GM23338 (cell line): ENCODE measurements around the gene TMEM141. TPM values are rescaled to one million over a fixed set of nuclear protein-coding genes. Genes with fewer than 3 reads are reported as not detected.

ENCODE experiments used
- ATAC-seq: fragments of 200-7000 bp; cut with Tn5 transposase; 3 replicates; pipeline ENCODE4 v1.9.1; 2020
- DNase-seq: peaks from one replicate; pipeline ENCODE4 v3.0.0-alpha.2; 2015; ENCODE audit warnings: low spot score
- H2AFZ ChIP-seq: fragments of 200-600 bp; sonication (generic); 2 replicates; pipeline ENCODE4 v1.8.0; 2016; ENCODE audit warnings: antibody characterized with exemption, mild to moderate bottlenecking, moderate library complexity
- H3F3A ChIP-seq: fragments of 200-600 bp; sonication (generic); replicated peaks from 2 replicates; pipeline ENCODE4 v1.8.0; 2017; ENCODE audit warnings: antibody characterized with exemption, mixed run types, low read depth
- H3K27ac ChIP-seq: fragments of 200-600 bp; sonication (generic); 2 replicates; pipeline ENCODE4 v1.6.1; 2016; ENCODE audit warnings: low read depth
- H3K27me3 ChIP-seq: fragments of 200-600 bp; sonication (generic); 2 replicates; pipeline ENCODE4 v1.8.0; 2016; ENCODE audit warnings: mild to moderate bottlenecking, mixed run types, moderate library complexity; ENCODE audit not compliant: insufficient read depth
- H3K36me3 ChIP-seq: fragments of 200-600 bp; sonication (generic); 2 replicates; pipeline ENCODE4 v1.8.0; 2016; ENCODE audit warnings: mild to moderate bottlenecking; ENCODE audit not compliant: insufficient read depth
- H3K4me1 ChIP-seq: fragments of 200-600 bp; sonication (generic); 2 replicates; pipeline ENCODE4 v1.8.0; 2016; ENCODE audit warnings: mild to moderate bottlenecking, moderate library complexity; ENCODE audit not compliant: insufficient read depth
- H3K4me2 ChIP-seq: fragments of 200-600 bp; sonication (generic); 2 replicates; pipeline ENCODE4 v1.7.1; 2017; ENCODE audit warnings: mixed run types
- H3K4me3 ChIP-seq: fragments of 200-600 bp; sonication (generic); 2 replicates; pipeline ENCODE4 v1.6.1; 2016; ENCODE audit warnings: mixed run types
- H3K79me2 ChIP-seq: fragments of 200-600 bp; sonication (generic); replicated peaks from 2 replicates; pipeline ENCODE4 v1.8.0; 2017; ENCODE audit warnings: mild to moderate bottlenecking; ENCODE audit not compliant: insufficient read depth
- H3K9me2 ChIP-seq: fragments of 200-600 bp; sonication (generic); 2 replicates; pipeline ENCODE4 v1.8.0; 2017; ENCODE audit not compliant: insufficient read depth
- H4K20me1 ChIP-seq: fragments of 200-600 bp; sonication (generic); replicated peaks from 2 replicates; pipeline ENCODE4 v1.8.0; 2017; ENCODE audit warnings: mild to moderate bottlenecking; ENCODE audit not compliant: insufficient read depth
- H3K27ac Mint-ChIP-seq: 2 replicates; pipeline ENCODE4 v1.8.0; 2020; ENCODE audit warnings: inconsistent platforms, mild to moderate bottlenecking, moderate library complexity, mixed read lengths
- H3K27me3 Mint-ChIP-seq: 3 replicates; pipeline ENCODE4 v1.8.0; 2022; ENCODE audit warnings: low read depth, mild to moderate bottlenecking, moderate library complexity, mixed read lengths, inconsistent platforms; ENCODE audit not compliant: insufficient read depth, poor library complexity
- H3K36me3 Mint-ChIP-seq: 3 replicates; pipeline ENCODE4 v1.8.0; 2021; ENCODE audit warnings: low read depth, mild to moderate bottlenecking, inconsistent platforms, moderate library complexity, mixed read lengths
- H3K4me1 Mint-ChIP-seq: 3 replicates; pipeline ENCODE4 v1.8.0; 2020; ENCODE audit warnings: mild to moderate bottlenecking, inconsistent platforms, mixed read lengths
- H3K4me3 Mint-ChIP-seq: 3 replicates; pipeline ENCODE4 v1.8.0; 2021; ENCODE audit warnings: moderate library complexity, mild to moderate bottlenecking, inconsistent platforms, mixed read lengths
- H3K9me3 Mint-ChIP-seq: 3 replicates; pipeline ENCODE4 v1.8.0; 2020; ENCODE audit warnings: moderate library complexity, mild to moderate bottlenecking, inconsistent platforms, mixed read lengths
- CREB1 ChIP-seq: fragments of 250-450 bp; sonication (Bioruptor Pico); IDR thresholded peaks from 2 replicates; pipeline ENCODE4 v1.5.0; 2020; ENCODE audit warnings: low read depth, mild to moderate bottlenecking, moderate library complexity
- CTCF ChIP-seq, 2 experiments: fragments of 200-600 bp in 1 of 2; sonication (generic) in 1 of 2; conservative IDR thresholded peaks; 2 replicates each; pipeline versions ENCODE4 v1.5.1 to v1.6.1; 2016 to 2017; ENCODE audit warnings: antibody characterized with exemption in 2 of 2, low read depth in 2 of 2, mild to moderate bottlenecking in 2 of 2, moderate library complexity in 1 of 2
- ETS1 ChIP-seq: IDR thresholded peaks from 2 replicates; pipeline ENCODE4 v1.6.1; 2016; ENCODE audit warnings: antibody characterized with exemption
- EZH2 ChIP-seq: fragments of 200-600 bp; sonication (generic); IDR thresholded peaks from one replicate; pipeline ENCODE4 v1.8.0; 2017; ENCODE audit warnings: antibody characterized with exemption, mild to moderate bottlenecking, low read depth; ENCODE audit not compliant: unreplicated experiment
- EZH2phosphoT487 ChIP-seq: fragments of 200-600 bp; sonication (generic); IDR thresholded peaks from one replicate; pipeline ENCODE4 v1.8.1; 2018; ENCODE audit warnings: antibody characterized with exemption; ENCODE audit not compliant: unreplicated experiment
- JUNB ChIP-seq: IDR thresholded peaks from one replicate; pipeline ENCODE4 v1.6.1; 2016; ENCODE audit warnings: antibody characterized with exemption; ENCODE audit not compliant: unreplicated experiment
- NANOG ChIP-seq: IDR thresholded peaks from 2 replicates; pipeline ENCODE4 v1.6.1; 2016; ENCODE audit warnings: antibody characterized with exemption, borderline replicate concordance
- POLR2AphosphoS5 ChIP-seq: IDR thresholded peaks from 2 replicates; pipeline ENCODE4 v1.6.1; 2016; ENCODE audit warnings: antibody characterized with exemption, low read depth
- REST ChIP-seq: IDR thresholded peaks from one replicate; pipeline ENCODE4 v1.6.1; 2018; ENCODE audit warnings: antibody characterized with exemption; ENCODE audit not compliant: unreplicated experiment
- STAT1 ChIP-seq: IDR thresholded peaks from one replicate; pipeline ENCODE4 v1.6.1; 2016; ENCODE audit warnings: antibody characterized with exemption; ENCODE audit not compliant: unreplicated experiment
- ZNF114 ChIP-seq: fragments of 250-450 bp; sonication (Bioruptor Pico); IDR thresholded peaks from 2 replicates; pipeline ENCODE4 v1.5.0; 2020; ENCODE audit warnings: mild to moderate bottlenecking, moderate library complexity
- ZNF331 ChIP-seq: fragments of 250-450 bp; sonication (Bioruptor Pico); IDR thresholded peaks from 2 replicates; pipeline ENCODE4 v1.5.0; 2020; ENCODE audit warnings: low read depth, mild to moderate bottlenecking, moderate library complexity
- ZNF462 ChIP-seq: fragments of 250-450 bp; sonication (Bioruptor Pico); IDR thresholded peaks from 2 replicates; pipeline ENCODE4 v1.5.0; 2020; ENCODE audit warnings: mild to moderate bottlenecking, moderate library complexity
- polyA plus RNA-seq: library from polyadenylated mRNA; unstranded; fragments of >200 nt; fragmentation: Nextera tagmentation; extraction: Ambion mirVana; gene quantifications from 2 replicates; pipeline ENCODE4 v1.2.1, GENCODE V29; 2016
- total RNA-seq: library from RNA; depleted of rRNA; stranded (reverse); fragments of >200 nt; shearing (Covaris generic); gene quantifications from 2 replicates; pipeline ENCODE4 v1.2.3, GENCODE V29; 2014

The TMEM141 gene
- total and polyA plus RNA-seq, 2 experiments from 2014 or later: 71.4 to 90.5 TPM

GRCh38 chr9:136748666-136749611 is 42.2 kb upstream of the TMEM141 start:
- no peak for DNase-seq
- no peak overlapping the region for H2AFZ ChIP-seq
- H3K4me3 Mint-ChIP-seq: no peak overlapping the region
- TF ChIP-seq EZH2 (no peak), ZNF462 (no peak), NANOG (no peak), ETS1 (no peak), REST (no peak), CTCF (conservative IDR thresholded peaks at IDR 0.05; ENCODE audit: low read depth in 2 of 2) (no peak), POLR2AphosphoS5 (no peak), ZNF114 (no peak), EZH2phosphoT487 (no peak), CREB1 (CRISPR knock-in tag) (no peak), JUNB (no peak), STAT1 (no peak), ZNF331 (CRISPR knock-in tag) (no peak)
- no peaks in the 10 kb centered on the region for H3K9me2 ChIP-seq
- H3K4me2 ChIP-seq: no peak overlapping the region
- H3K9me3 Mint-ChIP-seq: peaks cover 16% of the 10 kb centered on the region
- ATAC-seq: no peak
- H3K4me1 ChIP-seq: no peaks in the 10 kb centered on the region
- H3K4me3 ChIP-seq: no peak overlapping the region
- peaks cover 2% of the 10 kb centered on the region for H3K27me3 Mint-ChIP-seq
- H4K20me1 ChIP-seq: no peaks in the 10 kb centered on the region
- no peak overlapping the region for H3K27ac Mint-ChIP-seq
- H3K4me1 Mint-ChIP-seq: no peaks in the 10 kb centered on the region
- H3K36me3 Mint-ChIP-seq: peaks cover 3% of the 10 kb centered on the region; the same call in 2 of the 3 replicates
- H3K27ac ChIP-seq: no peak overlapping the region
- no peaks in the 10 kb centered on the region for H3K27me3 ChIP-seq
- H3K36me3 ChIP-seq: no peaks in the 10 kb centered on the region
- no peaks in the 10 kb centered on the region for H3K79me2 ChIP-seq
- H3F3A ChIP-seq: no peaks in the 10 kb centered on the region
